ENCODE data around the gene ATP2B2.

Gene ATP2B2

DNA sequence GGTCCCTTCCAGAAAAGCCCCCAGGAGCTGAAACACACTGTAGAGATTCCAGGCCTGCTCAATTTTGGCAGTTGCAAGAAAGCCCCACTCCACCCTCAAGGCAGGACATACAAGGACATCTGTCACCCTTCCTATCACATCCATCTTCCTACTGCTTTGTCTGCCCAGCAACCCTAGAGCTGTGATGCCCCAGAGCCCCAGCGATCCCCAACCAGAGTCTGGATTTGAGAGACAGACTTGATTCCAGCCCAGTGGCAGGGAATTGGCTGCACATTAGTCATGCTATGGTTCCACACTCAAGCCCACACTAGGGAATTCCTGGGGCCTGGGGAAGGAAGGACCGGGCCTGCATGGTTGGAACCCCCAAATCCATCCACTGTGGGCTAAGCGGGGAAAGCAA, 56.8 kb downstream of the ATP2B2 start:
- DNase-seq (ENCODE audit: low read depth): no peak

DNA sequence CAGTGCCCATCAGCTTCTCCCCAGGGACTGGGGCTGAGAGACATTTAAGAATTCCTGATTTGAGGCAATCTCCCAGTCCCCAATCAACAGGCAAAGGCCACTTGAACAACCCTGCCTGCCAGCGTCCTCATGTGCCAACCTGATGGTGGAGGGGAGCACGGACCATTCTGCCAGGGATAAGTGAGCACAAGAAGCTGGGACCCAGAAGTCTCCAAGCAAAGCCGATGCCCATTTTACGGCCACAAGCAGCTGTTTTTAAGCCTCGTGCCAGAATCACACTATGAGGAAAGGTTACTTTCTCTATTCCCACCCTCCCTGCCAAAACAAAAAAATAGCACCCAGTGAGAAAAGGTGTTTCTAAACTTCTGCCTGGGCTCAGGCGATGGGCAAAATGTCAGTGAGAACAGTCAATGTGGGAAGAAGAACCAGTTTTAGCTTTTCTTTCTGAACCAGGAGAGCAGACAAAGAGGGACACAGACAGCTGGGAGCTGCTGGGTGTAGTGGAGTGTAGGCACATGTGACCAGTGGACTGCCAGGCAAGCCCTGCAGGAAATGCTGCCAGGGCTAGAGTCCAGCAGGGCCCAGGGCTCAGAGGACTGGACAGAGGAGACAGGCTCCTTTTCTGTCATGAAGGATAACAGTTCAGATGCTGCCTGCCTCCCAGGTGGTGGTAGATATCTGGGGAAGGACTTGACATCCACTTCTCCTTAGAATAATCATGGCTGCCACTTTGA, 57.7 kb downstream of the ATP2B2 start:
- no peak for DNase-seq (ENCODE audit: low read depth)

DNA sequence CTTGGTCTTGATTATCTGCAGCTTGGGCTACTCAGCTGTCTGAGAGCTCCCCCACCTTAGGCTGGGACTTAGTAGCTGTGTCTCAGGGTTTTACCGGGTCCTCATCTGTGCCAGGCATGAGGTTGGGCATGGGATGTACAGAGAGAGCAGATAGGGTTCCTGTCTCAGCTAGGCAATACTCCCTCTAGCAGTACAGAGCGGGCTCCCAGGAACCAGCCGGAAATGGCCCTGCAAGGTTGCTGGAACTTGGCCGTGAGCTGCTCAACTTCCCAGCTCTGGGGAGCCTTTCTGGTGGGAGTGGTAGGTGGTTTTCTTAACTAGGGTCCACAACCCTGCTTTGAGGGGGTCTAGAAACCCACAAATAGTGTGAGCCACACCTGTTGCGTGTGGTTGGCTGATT, 58.3 kb downstream of the ATP2B2 start:
- no peak for DNase-seq (ENCODE audit: low read depth)

DNA sequence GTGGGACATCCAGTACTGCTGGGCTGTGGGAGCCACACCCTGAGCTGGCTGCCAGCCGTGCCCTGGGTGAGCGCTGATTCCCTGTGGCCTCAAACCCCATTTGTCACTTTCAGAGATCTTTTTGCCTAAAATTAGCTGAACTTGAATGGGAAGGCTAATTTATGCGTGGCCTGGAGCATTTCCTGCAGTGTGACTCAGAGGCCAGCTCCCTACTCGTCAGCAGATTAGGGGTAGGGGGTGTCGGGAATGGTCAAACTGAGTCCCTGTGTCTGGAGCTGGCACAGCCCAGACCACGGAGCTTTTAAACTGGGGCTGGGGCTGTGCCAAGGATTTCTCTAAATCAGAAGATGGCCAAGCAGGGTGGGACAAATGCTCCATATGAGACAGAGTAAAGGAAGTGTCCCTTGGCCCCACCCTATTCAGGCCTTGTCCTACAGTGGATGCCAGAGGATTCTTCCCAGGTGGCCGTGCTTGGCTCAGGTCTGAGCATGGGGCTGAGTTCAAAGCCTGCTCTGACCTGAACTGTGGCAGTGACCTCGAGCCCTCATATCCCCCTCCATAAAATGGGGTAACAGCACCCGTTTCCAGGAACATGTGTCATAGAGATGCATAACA, 59.7 kb downstream of the ATP2B2 start:
- DNase-seq (ENCODE audit: low read depth): no peak

DNA sequence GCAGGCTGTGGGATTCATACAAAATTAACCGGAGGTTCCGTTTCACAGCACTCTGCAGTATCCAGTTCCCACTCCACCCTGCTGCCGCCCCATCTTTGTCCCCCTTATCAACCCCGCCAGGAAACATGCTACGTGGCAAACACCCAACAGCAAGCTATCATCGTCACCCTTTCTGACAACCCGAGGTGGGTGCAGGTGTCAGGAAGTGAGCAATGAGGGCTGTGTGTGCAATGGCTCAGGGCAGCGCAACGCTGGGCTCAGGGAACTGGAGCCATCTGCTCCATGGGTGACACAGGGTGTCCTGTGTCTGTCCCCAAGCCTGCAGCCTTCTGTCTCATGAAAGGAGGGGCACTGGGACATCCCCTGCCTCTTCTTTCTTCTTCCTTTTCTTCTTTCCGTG, 60.9 kb downstream of the ATP2B2 start:
- DNase-seq (ENCODE audit: low read depth): no peak

DNA sequence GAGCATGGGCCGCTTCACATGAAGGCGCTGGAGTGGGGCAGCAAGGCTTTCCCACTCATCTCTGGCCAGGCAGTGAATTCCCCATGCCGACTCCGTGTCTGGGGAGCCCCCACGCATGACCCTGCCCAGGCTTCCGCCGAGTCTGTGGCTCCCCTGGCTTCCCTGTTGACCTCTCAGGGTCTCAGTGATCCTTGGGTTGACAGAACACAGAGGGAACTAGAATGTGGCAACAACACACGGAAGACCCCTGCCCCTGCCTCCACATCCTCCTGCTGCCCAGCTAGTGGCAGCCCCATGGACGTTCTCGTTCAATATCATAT, 61.3 kb downstream of the ATP2B2 start:
- DNase-seq (ENCODE audit: low read depth): no peak

DNA sequence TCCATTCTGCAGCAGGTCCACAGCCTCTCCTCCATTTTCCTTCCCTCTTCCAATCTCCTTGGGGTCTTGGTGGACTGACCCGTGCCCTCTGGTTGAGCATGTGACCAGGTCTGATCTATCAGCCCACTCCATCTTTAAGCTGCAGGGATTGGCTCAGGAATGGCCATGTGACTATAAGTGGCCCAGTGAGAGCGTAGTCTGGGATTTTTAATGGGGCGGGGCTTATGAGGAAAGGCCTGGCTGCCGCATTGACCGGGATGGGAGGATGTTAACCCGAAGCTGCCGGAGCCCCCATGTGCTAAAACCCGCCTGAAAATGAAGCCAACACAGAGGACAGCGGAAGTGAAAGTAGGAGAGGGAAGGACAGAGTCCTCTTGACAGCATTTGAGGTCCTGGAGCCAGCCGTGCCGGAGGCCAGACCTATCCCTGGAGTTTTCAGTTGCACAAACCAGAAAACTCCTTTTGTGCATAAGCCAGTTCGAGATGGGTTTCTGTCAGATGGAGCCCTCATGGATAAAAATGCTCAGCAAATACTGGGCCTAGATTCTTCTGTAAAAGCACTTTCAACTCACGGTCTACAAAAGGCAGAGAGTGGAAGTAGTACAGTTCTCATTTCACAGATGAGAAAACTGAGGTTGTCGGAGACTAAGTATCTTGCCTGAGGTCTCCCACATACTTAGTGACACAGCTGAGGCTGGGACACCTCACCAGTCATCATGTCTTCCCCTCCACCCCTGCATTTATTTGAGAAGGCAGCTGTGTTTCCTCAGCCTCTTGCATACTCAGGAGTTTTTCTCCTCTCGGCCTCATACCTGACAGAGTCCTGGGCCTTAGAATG, 61.9 kb downstream of the ATP2B2 start:
- DNase-seq (ENCODE audit: low read depth): no peak

DNA sequence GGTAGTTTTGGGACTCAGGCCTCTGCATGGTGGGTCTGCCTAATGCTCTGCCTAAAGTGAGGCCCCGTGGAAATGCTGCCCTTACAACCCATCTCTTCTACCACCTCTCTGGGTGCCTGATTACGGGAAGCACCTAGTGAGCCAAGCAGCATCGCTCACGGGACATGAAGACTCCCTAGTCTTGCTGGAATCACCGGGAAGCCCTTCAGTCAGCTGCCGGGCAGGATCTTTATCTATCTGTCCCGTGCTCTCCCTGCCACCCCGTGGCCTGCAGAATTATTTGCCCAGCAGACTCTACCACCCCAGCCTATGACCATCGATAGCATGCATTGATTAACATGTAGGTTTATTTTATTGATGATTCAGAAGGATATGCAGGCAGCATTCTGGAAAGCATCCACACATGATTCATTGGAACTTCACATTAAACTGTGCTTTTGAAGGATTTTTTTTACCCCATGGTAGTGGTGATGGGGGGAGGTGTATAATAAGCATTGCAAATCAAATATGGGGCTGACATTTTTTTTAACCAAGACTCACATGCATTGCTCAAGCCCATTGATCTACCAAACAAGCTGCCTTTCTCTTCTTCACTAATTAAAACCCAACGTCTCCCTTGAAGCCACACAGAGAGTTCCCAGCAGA, 63.1 kb downstream of the ATP2B2 start:
- DNase-seq (ENCODE audit: low read depth): no peak

DNA sequence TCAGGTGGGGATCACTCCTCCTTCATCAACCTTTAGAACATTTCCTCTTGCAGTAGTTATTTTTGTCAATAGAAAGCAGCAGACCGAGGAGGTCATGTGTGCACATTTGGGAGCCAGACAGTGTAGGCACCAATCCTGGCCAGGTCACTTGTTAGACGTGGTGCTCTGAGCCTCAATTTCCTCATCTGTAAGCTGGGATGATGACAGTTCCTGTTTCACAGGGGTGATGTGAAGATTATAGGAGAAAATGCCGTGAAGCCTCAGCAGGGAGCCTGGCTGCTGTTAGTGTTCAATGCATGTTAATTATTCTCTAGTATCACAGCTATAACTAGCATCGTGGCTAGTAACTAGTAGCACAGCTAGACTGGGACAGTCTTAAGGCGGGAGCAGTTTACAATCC, 64.7 kb downstream of the ATP2B2 start:
- no peak for DNase-seq (ENCODE audit: low read depth)

DNA sequence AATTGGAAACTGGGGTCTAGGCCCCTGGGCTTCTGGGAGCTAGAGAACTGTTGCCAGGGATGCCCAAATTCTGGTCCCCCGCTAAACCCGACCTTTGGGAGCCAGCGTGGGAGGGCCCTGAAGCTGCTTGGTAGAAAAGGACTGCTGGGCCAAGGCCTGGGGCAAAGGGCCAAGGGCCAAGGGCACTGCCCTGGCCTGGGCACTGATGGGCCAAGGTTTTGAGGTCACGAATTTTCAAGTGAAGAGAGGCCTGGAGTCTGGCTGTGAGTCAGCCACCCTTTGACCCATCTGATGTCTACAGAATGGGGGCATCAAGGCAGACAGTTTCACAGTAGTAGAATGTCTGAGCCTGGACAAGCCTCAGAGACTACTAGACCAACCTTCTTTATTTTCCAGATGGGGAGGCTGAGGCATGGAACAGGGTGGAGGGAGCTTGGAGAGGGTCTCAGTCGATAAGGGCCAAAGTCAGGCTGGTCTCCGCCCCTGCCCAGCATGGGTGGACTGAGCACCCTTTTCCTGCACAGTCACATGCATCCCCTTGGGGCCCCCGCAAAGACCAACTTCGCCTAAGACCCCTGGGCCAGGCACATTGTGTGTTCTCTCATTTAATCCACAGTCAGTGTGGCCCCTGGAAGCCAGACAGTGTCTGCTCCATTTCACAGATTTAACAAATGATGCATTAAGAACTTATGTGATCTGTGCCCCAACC, 66.3 kb downstream of the ATP2B2 start:
- DNase-seq (ENCODE audit: low read depth): no peak

DNA sequence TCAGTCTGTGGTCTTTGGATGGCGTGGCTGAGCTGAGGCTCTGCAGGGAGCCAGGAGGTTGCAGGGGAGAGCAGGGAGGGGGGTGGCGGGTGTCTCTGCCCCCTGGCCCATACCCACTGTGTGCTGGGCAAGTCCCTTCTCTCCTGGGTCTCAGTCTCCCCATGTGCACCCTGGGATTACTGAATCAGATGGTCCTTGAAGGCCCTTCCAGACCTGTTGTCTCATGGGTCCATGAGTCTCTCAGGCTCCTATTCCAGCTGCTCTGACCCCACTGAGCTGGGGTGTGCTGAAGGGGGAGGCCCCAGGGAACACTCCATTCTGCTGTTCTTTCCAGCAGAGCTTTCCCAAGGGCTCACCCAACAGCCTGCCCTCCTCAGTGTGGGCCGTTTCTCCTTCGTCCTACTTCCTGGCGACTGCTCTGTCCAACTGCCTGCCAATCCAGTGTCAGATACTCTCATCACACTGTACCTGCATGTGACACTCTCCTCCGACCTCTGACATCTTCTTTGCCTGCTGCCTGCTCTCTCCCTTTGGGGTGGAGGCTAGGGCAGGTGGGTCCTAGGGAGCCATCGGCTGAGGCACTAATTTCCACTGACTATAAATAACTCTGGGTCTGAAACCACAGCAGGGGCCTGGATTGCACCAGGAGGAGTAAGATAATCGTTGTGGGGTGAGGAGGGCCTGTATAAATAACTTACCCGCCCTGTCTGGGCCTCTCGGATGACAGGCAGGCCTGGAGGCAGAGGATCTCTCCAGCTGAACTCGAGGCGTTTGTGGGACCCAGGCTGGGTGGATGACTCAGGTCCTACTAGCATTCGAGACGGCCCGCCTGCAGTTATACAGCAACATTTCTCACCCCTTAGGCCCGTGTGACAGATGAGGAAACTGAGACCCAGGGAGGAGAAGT, 67.1 kb downstream of the ATP2B2 start:
- peak; percentile 67 for DNase-seq (ENCODE audit: low read depth)

DNA sequence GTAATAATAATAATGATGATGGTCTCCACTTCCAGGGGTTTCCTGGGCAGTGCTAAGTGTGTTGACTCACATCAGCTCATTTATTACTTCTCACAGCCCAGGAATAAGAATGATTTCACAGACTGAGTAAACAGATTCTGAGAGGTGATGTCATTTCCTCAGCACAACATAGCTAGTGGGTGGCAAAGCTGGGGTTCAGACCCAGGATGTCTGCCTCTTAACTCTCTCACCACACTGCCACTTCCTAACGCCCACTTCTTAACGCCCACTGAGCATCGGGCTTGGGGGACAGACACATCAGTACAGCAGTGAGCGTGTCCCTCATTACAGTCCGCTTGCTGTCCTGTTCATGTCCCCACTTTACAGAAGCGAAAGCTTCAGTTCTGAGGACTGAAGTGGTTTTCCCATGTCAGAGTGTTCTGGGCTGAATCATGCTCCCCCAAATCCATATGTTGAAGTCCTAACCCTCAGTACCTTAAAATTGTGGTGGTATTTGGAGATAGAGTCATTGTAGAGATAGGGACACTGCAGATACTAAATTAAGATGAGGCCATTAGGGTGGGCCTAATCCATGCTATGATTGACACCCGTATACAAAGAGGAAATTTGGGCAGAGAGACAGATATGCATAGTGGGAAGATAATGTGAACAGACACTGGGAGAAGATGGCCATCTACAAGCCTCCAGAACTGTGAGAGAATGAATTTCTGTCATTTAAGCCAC, 68.0 kb downstream of the ATP2B2 start:
- DNase-seq (ENCODE audit: low read depth): peak; percentile 69

DNA sequence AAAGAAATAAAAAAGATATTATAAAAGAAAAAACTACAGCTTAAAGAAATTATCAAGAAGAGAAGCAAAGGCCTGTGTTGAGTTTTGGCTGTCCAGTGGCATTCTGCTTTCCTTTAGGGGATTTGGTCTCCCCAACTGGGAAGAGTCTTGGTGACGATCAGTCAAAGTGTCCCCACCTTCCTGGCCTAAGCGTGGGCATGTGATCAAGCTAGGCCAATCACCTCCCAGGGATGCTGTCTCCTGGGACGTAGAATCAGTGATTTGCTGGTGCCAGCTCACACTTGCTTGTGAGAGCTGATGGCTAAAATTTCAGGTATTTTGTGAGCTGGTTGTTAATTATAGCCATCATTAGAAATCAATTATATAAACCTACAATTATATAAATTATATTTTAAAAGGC, 69.5 kb downstream of the ATP2B2 start:
- no peak for DNase-seq (ENCODE audit: low read depth)

DNA sequence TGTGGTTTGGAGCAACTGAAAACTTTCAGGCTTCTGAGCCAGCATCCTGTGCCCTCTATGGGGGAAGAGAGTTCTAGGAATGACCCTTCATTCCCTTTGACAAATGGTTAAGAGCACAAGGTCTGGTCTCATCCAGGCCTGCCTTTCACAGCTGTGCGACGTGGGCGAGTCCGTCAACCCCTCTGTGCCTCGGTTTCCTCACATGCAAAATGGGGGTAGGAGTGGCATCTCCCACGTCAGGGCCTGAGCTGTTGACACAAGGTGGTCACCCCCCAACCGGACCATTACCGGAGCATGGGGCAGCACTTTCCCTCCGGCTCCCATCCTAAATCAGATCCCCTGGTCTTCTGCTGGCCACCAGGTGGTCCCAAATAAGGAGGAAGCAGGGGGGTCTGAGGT, 70.4 kb downstream of the ATP2B2 start:
- DNase-seq (ENCODE audit: low read depth): no peak

DNA sequence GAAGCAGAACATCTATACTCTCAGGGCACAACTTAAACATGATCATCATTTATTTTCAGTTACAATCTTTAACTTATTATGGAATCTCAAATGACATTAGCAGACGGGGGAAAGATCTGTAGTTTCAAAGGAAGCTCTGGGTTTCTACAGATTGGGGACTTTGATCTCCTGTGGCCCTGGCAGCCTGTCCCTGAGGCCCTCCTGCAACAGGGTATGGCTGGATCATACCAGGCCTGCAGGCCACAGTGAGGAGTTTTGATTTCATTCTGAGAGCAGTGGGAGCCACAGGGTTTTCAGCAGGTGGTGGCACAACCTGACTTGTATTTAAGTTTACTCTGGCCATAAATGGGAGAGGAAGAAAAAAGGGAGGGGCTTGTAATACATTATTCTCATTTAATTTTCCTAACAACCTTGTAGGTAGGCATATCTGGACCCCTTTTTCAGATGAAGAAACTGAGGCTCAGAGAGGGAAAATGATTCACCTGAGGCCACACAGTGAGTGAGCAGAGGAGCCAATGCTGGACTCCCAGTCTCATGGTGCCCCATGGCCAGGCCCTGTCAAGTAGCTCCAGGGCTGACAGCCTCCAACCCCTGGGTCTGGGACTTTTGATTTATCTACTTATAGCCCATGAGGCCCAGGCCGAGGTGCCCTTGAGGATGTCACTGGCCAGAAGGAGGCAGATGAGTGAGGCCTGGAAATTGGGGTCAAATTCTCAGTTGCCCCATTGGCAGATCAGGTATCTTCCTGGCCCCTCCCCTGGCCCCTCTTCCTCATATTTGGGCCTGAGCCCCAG, 71.0 kb downstream of the ATP2B2 start:
- DNase-seq (ENCODE audit: low read depth): no peak

DNA sequence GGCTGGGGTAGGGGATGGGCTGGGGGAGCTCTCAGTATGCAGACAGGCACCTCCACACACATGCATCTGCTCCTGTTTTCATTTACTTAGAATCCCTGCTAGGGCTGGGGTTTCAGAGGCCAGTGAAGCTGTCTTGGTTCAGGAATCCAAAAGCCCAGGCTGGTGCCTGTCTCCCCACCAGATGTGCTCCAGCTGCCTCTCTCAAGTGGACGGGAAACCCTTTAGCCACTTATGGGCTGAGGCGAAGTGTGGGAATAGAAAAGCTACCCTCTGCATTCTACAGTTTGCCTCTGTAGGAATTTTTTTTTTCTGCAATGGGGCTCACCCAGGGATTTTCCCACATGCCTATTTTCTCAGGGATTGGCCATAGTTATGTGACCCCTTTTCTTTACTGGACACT, 72.5 kb downstream of the ATP2B2 start:
- DNase-seq (ENCODE audit: low read depth): no peak

DNA sequence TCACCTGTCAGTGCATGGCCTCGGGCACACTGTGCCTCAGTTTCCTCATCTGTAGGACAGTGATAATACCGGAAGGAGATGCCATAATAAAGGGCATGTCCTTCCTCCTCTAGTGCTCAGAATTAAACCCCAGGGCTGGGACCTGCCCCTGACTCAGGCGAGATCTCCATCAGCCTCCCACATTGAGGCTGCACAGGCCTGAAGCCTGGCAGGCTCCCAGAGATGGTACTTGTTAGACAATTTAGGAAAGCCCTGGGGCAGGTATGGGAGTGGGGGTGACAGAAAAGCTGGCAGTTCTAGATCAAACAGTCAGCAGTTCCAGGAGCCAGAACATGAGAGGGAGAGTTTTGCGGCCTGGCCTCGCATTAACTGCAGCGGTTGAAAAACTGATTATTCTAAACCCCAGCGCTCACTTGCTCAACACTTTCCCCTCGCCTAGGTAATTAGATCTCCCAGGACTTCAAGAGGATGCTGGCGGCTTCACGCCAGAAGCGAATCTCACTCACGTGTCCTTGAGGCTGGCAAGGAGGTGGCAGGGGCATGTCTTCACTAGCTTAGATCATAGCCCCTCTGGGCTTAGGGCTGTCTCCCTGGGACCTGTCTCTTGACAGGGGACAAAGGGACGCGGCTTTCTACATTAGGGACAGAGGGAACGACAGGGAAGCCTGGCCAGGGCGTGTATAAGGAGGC, 73.1 kb downstream of the ATP2B2 start:
- DNase-seq (ENCODE audit: low read depth): no peak

DNA sequence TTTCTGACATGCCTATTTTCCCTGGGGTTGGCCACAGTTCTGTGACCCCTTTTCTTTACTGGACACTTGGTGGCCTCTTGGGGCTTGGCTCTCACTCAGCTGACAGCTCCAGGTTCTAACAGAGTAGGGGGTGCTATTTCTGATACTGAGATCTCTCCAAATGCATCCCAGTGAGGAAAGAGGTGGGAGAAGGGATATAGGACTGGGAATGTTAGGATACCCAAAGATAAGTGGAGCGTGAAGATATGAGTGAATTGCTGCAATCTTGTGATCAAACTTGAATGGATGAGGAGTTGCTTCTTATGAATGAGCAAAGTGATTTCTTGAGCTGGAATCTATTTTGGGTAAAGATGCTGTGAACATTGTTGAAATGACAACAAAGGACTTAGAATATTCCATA, 74.6 kb downstream of the ATP2B2 start:
- no peak for DNase-seq (ENCODE audit: low read depth)
